ENCODE data around the gene LBP.

GRCh38 chr20:38402816-38403215 is 56.5 kb downstream of the LBP start:
- TF ChIP-seq CTCF (IDR thresholded peaks at IDR 0.05) = no peak
- TF ChIP-seq POLR2A (IDR thresholded peaks at IDR 0.05) = no peak
